Bronchial epithelial cell (primary cell): ENCODE measurements around the gene ELK4. TPM values are rescaled to one million over a fixed set of nuclear protein-coding genes. Genes with fewer than 3 reads are reported as not detected.

ENCODE experiments used
- DNase-seq: peaks from one replicate; pipeline ENCODE4 v3.0.0-alpha.2; 2010; ENCODE audit warnings: low read depth
- FAIRE-seq: peaks from 2 replicates; lab custom pipeline; 2011; peaks lifted over from hg19 to GRCh38; lab: Jason Lieb, UNC
- H3K27me3 ChIP-seq: 2 replicates; pipeline ENCODE4 v1.5.1; 2011; ENCODE audit warnings: low read length; ENCODE audit not compliant: control insufficient read depth, insufficient read depth
- H3K36me3 ChIP-seq: 2 replicates; pipeline ENCODE4 v1.5.1; 2011; ENCODE audit warnings: low read length; ENCODE audit not compliant: control insufficient read depth, insufficient read depth
- H3K4me3 ChIP-seq: 2 replicates; pipeline ENCODE4 v1.5.1; 2011; ENCODE audit warnings: mild to moderate bottlenecking, low read depth, low read length, control low read depth
- total RNA-seq: library from RNA; depleted of rRNA; stranded (reverse); fragments of >200 nt; gene quantifications from 2 replicates; pipeline ENCODE4 v1.2.1, GENCODE V29; 2014
- TF ChIP-seq, protein P1 (sequence below): IDR thresholded peaks from 2 replicates; pipeline ENCODE4 v1.5.1; 2011; ENCODE audit warnings: mild to moderate bottlenecking, moderate library complexity, low read length, control low read depth, inconsistent platforms; ENCODE audit not compliant: insufficient read depth, severe bottlenecking

The ELK4 gene
- total RNA-seq, 1 donor from 2014 or later: 10.8 TPM

DNA sequence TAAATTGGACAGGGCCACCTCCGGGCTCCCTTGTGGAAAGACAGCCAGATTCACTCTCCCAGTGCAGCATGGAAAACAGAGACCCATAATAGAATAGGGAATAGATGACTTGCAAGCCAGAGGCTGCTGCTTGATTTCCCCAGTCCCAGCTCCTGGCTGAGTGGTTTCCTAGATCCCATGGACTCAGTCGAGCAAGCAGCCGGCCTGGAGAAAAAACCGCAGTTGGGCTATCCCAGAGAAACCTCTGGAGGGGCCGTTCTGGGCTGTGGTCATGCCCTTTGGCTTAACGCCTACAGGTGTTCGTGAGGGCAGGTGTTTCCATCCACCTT, 61.7 kb downstream of the ELK4 start:
- Histone ChIP-seq H3K36me3 (no peaks in the 10 kb centered on the region), H3K27me3 (peaks cover 52% of the 10 kb centered on the region), H3K4me3 (no peak overlapping the region)
- TF ChIP-seq, protein P1, sequence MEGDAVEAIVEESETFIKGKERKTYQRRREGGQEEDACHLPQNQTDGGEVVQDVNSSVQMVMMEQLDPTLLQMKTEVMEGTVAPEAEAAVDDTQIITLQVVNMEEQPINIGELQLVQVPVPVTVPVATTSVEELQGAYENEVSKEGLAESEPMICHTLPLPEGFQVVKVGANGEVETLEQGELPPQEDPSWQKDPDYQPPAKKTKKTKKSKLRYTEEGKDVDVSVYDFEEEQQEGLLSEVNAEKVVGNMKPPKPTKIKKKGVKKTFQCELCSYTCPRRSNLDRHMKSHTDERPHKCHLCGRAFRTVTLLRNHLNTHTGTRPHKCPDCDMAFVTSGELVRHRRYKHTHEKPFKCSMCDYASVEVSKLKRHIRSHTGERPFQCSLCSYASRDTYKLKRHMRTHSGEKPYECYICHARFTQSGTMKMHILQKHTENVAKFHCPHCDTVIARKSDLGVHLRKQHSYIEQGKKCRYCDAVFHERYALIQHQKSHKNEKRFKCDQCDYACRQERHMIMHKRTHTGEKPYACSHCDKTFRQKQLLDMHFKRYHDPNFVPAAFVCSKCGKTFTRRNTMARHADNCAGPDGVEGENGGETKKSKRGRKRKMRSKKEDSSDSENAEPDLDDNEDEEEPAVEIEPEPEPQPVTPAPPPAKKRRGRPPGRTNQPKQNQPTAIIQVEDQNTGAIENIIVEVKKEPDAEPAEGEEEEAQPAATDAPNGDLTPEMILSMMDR: no peak
- FAIRE-seq (no peak), DNase-seq (no peak)

DNA sequence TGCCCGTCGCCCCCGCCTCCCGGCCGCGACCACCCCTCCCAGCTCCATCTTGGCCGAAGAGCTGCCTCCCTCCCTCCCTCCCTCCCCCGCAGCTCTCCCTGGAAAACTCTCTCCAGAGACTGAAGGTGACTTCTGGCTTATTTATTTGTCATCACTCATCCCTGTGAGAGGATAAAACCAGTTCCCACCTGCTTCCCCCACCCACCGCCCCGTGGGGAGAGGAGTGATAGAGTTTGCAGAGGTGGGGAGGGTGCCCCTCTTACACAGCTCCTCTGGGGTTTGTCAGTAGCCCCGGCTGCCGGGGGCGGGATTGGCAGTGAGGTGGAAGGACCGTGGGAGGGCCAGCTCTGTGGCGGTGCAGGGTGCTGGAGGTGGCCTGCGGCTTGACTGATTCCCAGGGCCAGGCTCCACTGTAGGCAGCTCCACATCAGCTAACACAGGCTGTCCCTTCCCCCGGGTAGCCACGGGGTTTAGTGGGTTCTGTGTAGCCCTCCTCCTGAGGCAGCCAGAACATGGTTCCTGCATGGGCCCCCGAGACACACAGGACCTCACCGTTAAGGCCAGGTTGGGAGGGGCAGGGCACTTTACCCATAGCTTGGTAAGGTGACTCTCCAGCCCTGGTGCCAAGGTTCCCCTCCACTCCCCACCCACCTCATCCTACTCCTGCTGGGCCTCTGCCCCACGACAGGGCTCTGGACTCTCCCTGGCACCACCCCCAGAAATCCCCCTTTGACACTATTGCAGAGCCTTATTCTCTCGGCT, 62.2 kb downstream of the ELK4 start:
- no peaks in the 10 kb centered on the region for H3K36me3 ChIP-seq
- no peak overlapping the region for H3K4me3 ChIP-seq
- DNase-seq (no peak), FAIRE-seq (no peak)
- peaks cover 48% of the 10 kb centered on the region for H3K27me3 ChIP-seq
- TF ChIP-seq, protein P1: no peak

DNA sequence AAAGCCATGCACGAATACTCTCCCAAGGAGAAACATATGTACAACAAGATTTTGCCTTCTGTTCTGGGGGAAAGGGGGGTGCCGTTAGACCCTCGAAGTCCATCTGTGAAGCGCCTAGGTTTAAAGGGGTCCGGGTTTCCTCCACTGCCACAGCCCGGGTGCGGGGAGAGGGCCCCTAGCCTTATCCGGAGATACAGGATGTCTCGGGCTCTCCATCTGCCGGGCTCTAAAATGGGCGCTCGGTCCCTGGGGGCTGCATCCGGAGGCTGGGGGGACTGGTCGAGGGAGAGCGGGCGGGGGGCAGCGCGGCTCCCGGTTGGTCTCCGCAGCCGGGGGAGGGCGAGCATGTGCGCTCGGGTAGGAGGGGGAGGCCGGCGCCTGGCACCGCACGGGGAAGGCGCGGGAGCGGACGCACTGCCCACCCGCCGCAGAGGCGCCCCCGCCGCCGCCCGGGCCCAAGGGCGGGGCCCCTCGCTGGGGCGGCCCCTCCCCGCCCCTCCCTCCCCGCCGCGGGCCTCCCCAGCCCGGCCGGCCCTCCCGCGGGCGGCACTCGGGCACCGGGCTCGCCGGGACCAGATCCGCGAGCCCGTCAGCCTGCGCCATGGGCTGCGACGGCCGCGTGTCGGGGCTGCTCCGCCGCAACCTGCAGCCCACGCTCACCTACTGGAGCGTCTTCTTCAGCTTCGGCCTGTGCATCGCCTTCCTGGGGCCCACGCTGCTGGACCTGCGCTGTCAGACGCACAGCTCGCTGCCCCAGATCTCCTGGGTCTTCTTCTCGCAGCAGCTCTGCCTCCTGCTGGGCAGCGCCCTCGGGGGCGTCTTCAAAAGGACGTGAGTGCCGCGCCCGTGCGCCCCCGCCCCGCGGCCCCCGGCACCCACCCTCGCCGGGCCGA, 63.1 kb downstream of the ELK4 start:
- TF ChIP-seq, protein P1: peak; percentile 26
- DNase-seq (no peak), FAIRE-seq (no peak)
- Histone ChIP-seq H3K36me3 (no peaks in the 10 kb centered on the region), H3K27me3 (peaks cover 47% of the 10 kb centered on the region), H3K4me3 (no peak overlapping the region)

DNA sequence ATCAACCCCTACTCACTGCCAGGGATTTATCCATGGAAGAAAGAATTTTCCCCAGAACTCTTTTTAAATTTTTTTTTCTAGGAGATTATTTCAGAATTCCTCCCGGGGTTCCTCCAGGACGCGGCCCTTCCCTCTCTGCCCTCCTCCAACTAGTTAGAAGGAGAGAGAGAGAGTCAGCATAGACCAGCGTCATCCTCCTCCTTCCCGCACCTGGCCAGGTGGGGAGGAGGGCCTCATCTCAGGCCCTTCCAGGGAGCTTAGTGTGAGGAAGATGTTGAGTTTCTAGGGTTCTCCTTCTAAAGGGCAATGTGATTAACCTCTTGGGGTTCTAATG, 63.7 kb downstream of the ELK4 start:
- H3K4me3 ChIP-seq: no peak overlapping the region
- DNase-seq (no peak), FAIRE-seq (no peak)
- TF ChIP-seq, protein P1: no peak
- peaks cover 47% of the 10 kb centered on the region for H3K27me3 ChIP-seq
- H3K36me3 ChIP-seq: no peaks in the 10 kb centered on the region

DNA sequence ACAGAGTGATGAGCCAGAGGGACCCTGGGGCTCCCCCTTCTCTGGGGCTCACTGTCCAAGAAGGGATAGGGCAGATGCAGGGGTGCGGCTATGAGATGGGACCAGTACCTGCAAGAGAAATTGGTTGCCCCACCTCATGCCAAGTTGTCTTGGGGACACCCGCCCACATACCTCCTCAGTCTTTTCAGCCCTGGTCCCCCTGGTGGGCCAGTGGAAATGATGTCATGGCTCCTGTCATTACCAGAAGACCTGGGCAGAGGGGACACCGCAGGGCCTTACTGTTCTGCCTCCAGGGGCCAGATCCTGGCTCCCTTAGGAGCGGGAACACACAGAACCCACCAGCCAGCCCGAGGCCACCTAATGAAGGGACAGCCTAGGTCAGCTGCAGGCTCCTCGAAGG, 64.1 kb downstream of the ELK4 start:
- no peak for DNase-seq
- H3K4me3 ChIP-seq: no peak overlapping the region
- no peaks in the 10 kb centered on the region for H3K36me3 ChIP-seq
- TF ChIP-seq, protein P1: no peak
- no peak for FAIRE-seq
- H3K27me3 ChIP-seq: peaks cover 47% of the 10 kb centered on the region
